HL-60 (cell line): Measurements from ENCODE around the gene CRMP1.

Experiments
- GABPA ChIP-seq: IDR thresholded peaks from 2 replicates; pipeline ENCODE4 v1.6.1; 2012; ENCODE audit warnings: low read depth
- POLR2AphosphoS5 ChIP-seq: IDR thresholded peaks from 2 replicates; pipeline ENCODE4 v1.6.1; 2012; ENCODE audit warnings: low read depth
- REST ChIP-seq: IDR thresholded peaks from 2 replicates; pipeline ENCODE4 v1.6.1; 2012; ENCODE audit warnings: low read depth; ENCODE audit not compliant: insufficient replicate concordance
- SPI1 ChIP-seq: IDR thresholded peaks from 2 replicates; pipeline ENCODE4 v1.6.1; 2012; ENCODE audit warnings: low read depth, mild to moderate bottlenecking, borderline replicate concordance
- TF ChIP-seq, protein P1 (sequence below): IDR thresholded peaks from one replicate; pipeline ENCODE4 v1.5.1; 2011; ENCODE audit warnings: low read length, control low read depth, inconsistent platforms; ENCODE audit not compliant: insufficient read depth

DNA sequence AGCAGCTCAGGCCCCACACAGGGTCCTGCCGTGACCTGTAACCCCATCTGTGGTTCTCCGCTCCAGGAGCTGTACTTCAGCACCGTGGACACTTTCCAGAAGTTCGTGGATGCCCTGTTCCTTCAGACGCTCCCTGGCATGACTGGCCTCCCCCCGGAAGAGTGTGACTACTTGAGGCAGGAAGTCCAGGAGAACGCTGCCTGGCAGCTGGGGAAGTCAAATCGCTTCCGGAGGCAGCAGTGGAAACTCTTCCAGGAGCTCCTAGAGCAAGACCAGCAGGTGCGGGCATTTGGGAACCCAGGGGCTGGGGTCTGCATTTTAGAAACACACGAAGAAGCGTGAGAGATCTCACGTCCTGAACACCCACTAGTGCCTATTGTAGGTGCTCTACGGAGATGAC is 109.4 kb downstream of the CRMP1 start:
- no peak for TF ChIP-seq POLR2AphosphoS5
- TF ChIP-seq, protein P1, sequence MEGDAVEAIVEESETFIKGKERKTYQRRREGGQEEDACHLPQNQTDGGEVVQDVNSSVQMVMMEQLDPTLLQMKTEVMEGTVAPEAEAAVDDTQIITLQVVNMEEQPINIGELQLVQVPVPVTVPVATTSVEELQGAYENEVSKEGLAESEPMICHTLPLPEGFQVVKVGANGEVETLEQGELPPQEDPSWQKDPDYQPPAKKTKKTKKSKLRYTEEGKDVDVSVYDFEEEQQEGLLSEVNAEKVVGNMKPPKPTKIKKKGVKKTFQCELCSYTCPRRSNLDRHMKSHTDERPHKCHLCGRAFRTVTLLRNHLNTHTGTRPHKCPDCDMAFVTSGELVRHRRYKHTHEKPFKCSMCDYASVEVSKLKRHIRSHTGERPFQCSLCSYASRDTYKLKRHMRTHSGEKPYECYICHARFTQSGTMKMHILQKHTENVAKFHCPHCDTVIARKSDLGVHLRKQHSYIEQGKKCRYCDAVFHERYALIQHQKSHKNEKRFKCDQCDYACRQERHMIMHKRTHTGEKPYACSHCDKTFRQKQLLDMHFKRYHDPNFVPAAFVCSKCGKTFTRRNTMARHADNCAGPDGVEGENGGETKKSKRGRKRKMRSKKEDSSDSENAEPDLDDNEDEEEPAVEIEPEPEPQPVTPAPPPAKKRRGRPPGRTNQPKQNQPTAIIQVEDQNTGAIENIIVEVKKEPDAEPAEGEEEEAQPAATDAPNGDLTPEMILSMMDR = no peak
- TF ChIP-seq GABPA = no peak
- no peak for TF ChIP-seq REST
- TF ChIP-seq SPI1 = no peak
